Ovary (tissue), 3 donors: ENCODE measurements around the gene YPEL1.

Experiments used
- CTCF ChIP-seq, 3 donors: fragments of 450-650 bp in 2 of 3; fragments of 200-600 bp in 1 of 3; IDR thresholded peaks; one replicate each; pipeline versions ENCODE4 v1.5.1 to v1.8.0; 2016 to 2022; ENCODE audit warnings: antibody characterized with exemption in 3 of 3, mild to moderate bottlenecking in 1 of 3
- POLR2A ChIP-seq: fragments of 450-650 bp; IDR thresholded peaks from one replicate; pipeline ENCODE4 v1.6.1; 2017; ENCODE audit warnings: antibody characterized with exemption, mild to moderate bottlenecking, moderate library complexity
- donor health status: DM: no; HTN: no; CAD: no.

GRCh38 chr22:21652547-21653545 lies 82.7 kb downstream of the YPEL1 start:
- TF ChIP-seq CTCF (IDR thresholded peaks at IDR 0.05), result no peak
- TF ChIP-seq POLR2A, result no peak
